Upper lobe of left lung (tissue), 6 donors: ENCODE results near the gene DHTKD1. TPM values are rescaled to one million over a fixed set of nuclear protein-coding genes. Genes with fewer than 3 reads are reported as not detected.
A peak's percentile ranks its signal among the peaks of the same experiment; 100 is the strongest.

Experiments used
- ATAC-seq, 2 donors: fragments of 200-7000 bp; cut with Tn5 transposase; one replicate each; pipeline ENCODE4 v1.9.1; 2022; ENCODE audit warnings: mild to moderate bottlenecking in 2 of 2, moderate library complexity in 2 of 2; ENCODE audit not compliant: low FRiP score in 2 of 2
- DNase-seq, 2 donors: peaks; one replicate each; pipeline ENCODE4 v3.0.0-alpha.2; 2019 to 2020
- H3K27ac ChIP-seq, 4 donors: fragments of 200-600 bp; sonication (generic); one replicate each; pipeline ENCODE4 v1.5.1; 2016 to 2019
- H3K27me3 ChIP-seq, 4 donors: fragments of 200-600 bp; sonication (generic); one replicate each; pipeline ENCODE4 v1.5.1; 2017 to 2019
- H3K36me3 ChIP-seq, 4 donors: fragments of 200-600 bp; sonication (generic); one replicate each; pipeline ENCODE4 v1.5.1; 2016 to 2019
- H3K4me1 ChIP-seq, 4 donors: fragments of 200-600 bp; sonication (generic); one replicate each; pipeline ENCODE4 v1.5.1; 2018 to 2019
- H3K4me3 ChIP-seq, 4 donors: fragments of 200-600 bp; sonication (generic); one replicate each; pipeline ENCODE4 v1.5.1; 2017 to 2019; ENCODE audit warnings: mild to moderate bottlenecking in 2 of 4, moderate library complexity in 1 of 4
- H3K9me3 ChIP-seq, 4 donors: fragments of 200-600 bp; sonication (generic); one replicate each; pipeline ENCODE4 v1.5.1; 2018 to 2019
- CTCF ChIP-seq, 6 experiments: fragments of 450-650 bp in 4 of 6; fragments of 200-600 bp in 2 of 6; sonication (generic) in 2 of 6; IDR thresholded peaks; one replicate each; pipeline ENCODE4 v1.5.1; 2016 to 2019; ENCODE audit warnings: antibody characterized with exemption in 6 of 6
- EP300 ChIP-seq, 4 donors: sonication (generic); formaldehyde crosslinking; IDR thresholded peaks; one replicate each; pipeline ENCODE4 v1.5.1; 2017; ENCODE audit warnings: antibody characterized with exemption in 4 of 4, control low read depth in 2 of 4
- POLR2A ChIP-seq, 4 donors: fragments of 450-650 bp; IDR thresholded peaks; one replicate each; pipeline ENCODE4 v1.5.1; 2016 to 2017; ENCODE audit warnings: antibody characterized with exemption in 4 of 4, mild to moderate bottlenecking in 2 of 4
- POLR2AphosphoS5 ChIP-seq, 2 donors: sonication (generic); formaldehyde crosslinking; IDR thresholded peaks; one replicate each; pipeline ENCODE4 v1.5.1; 2017; ENCODE audit warnings: antibody characterized with exemption in 2 of 2
- WGBS, 2 donors: methylation state at CpG; one replicate each; pipeline ENCODE4 v1.1.5; 2017 to 2018; 5-methylcytosine and 5-hydroxymethylcytosine counted together
- total RNA-seq, 6 donors: library from RNA; depleted of rRNA in 4 of 6; stranded (reverse); fragments of >200 nt in 4 of 6; gene quantifications; one replicate each; pipeline versions ENCODE4 v1.1.0 to v1.2.1, GENCODE V29; 2016 to 2021
- donor health status: DM: no; HTN: no; CAD: no; lungs with moderate emphysema.
- donor health status: DM: no; HTN: yes; CAD: no; lungs with severe emphysema.

DHTKD1 gene
- total RNA-seq, 6 donors from 2014 or later, result 14.5 to 95.3 (median 22.6) TPM

GRCh38 chr10:12048547-12048946 lies 20.2 kb upstream of the DHTKD1 start:
- Histone ChIP-seq H3K4me1 (peaks cover 0 to 5% (median 5%) of the 10 kb centered on the region in 4 donors), H3K27ac (no peak overlapping the region), H3K4me3 (no peak overlapping the region), H3K9me3 (no peaks in the 10 kb centered on the region), H3K36me3 (no peaks in the 10 kb centered on the region), H3K27me3 (no peaks in the 10 kb centered on the region)
- TF ChIP-seq CTCF (IDR thresholded peaks at IDR 0.05) (no peak), POLR2A (IDR thresholded peaks at IDR 0.05) (no peak), POLR2AphosphoS5 (IDR thresholded peaks at IDR 0.05) (no peak), EP300 (IDR thresholded peaks at IDR 0.05) (no peak)
- ATAC-seq (no peak), DNase-seq (no peak)
- WGBS, 2 donors, result 84 to 90% methylated on average over 8 of the region's 8 CpGs

GRCh38 chr10:12050528-12050927 lies 18.2 kb upstream of the DHTKD1 start:
- Histone ChIP-seq H3K9me3 (no peaks in the 10 kb centered on the region), H3K4me3 (no peak overlapping the region), H3K27ac (peak overlapping the region in 2 of 4 donors; percentile 30 to 32), H3K36me3 (no peaks in the 10 kb centered on the region), H3K4me1 (peaks cover 0 to 9% (median 5%) of the 10 kb centered on the region in 4 donors), H3K27me3 (no peaks in the 10 kb centered on the region)
- ATAC-seq, result no peak
- DNase-seq, result no peak
- TF ChIP-seq CTCF (IDR thresholded peaks at IDR 0.05) (no peak), EP300 (IDR thresholded peaks at IDR 0.05) (no peak)

GRCh38 chr10:12051241-12051640 lies 17.5 kb upstream of the DHTKD1 start:
- TF ChIP-seq EP300 (IDR thresholded peaks at IDR 0.05), result no peak
- TF ChIP-seq POLR2A (IDR thresholded peaks at IDR 0.05), result no peak
- no peak for TF ChIP-seq POLR2AphosphoS5 (IDR thresholded peaks at IDR 0.05)
- TF ChIP-seq CTCF (IDR thresholded peaks at IDR 0.05), result no peak

GRCh38 chr10:12055732-12056131 lies 13.0 kb upstream of the DHTKD1 start:
- no peak for TF ChIP-seq EP300 (IDR thresholded peaks at IDR 0.05)
- no peak for TF ChIP-seq POLR2AphosphoS5 (IDR thresholded peaks at IDR 0.05)
- TF ChIP-seq CTCF (IDR thresholded peaks at IDR 0.05), result no peak
- ATAC-seq, result no peak
- H3K4me3 ChIP-seq, result no peak overlapping the region
- H3K27ac ChIP-seq, result no peak overlapping the region
- no peaks in the 10 kb centered on the region for H3K9me3 ChIP-seq
- no peaks in the 10 kb centered on the region for H3K27me3 ChIP-seq
- H3K4me1 ChIP-seq, result peaks cover 0 to 9% (median 5%) of the 10 kb centered on the region in 4 donors
- H3K36me3 ChIP-seq, result no peaks in the 10 kb centered on the region
- WGBS, 2 donors, result 96% methylated on average over 5 of the region's 5 CpGs
- DNase-seq, result no peak

More at GRCh38 chr10:12051241-12051640, 17.5 kb upstream of the DHTKD1 start:
- ATAC-seq, result peak in 1 of 2 donors; percentile 39
- Histone ChIP-seq H3K27ac (peak overlapping the region in 3 of 4 donors; percentile 12 to 51 (median 32)), H3K9me3 (no peaks in the 10 kb centered on the region), H3K36me3 (no peaks in the 10 kb centered on the region), H3K27me3 (no peaks in the 10 kb centered on the region), H3K4me1 (peaks cover 0 to 9% (median 5%) of the 10 kb centered on the region in 4 donors), H3K4me3 (no peak overlapping the region)
- no peak for DNase-seq
- WGBS, 2 donors, result 38 to 47% methylated on average over 4 of the region's 4 CpGs

GRCh38 chr10:12056748-12057147 lies 12.0 kb upstream of the DHTKD1 start:
- H3K4me1 ChIP-seq, result peaks cover 0 to 9% (median 5%) of the 10 kb centered on the region in 4 donors
- no peak overlapping the region for H3K4me3 ChIP-seq
- WGBS, 2 donors, result 78 to 80% methylated on average over 4 of the region's 4 CpGs
- no peak for DNase-seq
- no peak overlapping the region for H3K27ac ChIP-seq
- H3K36me3 ChIP-seq, result no peaks in the 10 kb centered on the region
- H3K9me3 ChIP-seq, result no peaks in the 10 kb centered on the region
- H3K27me3 ChIP-seq, result no peaks in the 10 kb centered on the region
- no peak for ATAC-seq
- TF ChIP-seq POLR2A (IDR thresholded peaks at IDR 0.05), result no peak
- no peak for TF ChIP-seq POLR2AphosphoS5 (IDR thresholded peaks at IDR 0.05)
- TF ChIP-seq CTCF (IDR thresholded peaks at IDR 0.05), result no peak
- TF ChIP-seq EP300 (IDR thresholded peaks at IDR 0.05), result no peak
